BLaER1 treated with 17β-estradiol and CSF1 and Interleukin-3, amounts not matched to agents 10 nM and 100 nM (cell line): ENCODE results near the gene NAA30.

Experiments
- H3K27ac ChIP-seq, 11 experiments: shearing (Covaris generic); formaldehyde crosslinking; 2 replicates each; pipeline ENCODE4 v1.8.1; 2022
- H3K27me3 ChIP-seq, 11 experiments: shearing (Covaris generic); formaldehyde crosslinking; 2 replicates each; pipeline ENCODE4 v1.8.1; 2022
- H3K36me3 ChIP-seq, 11 experiments: shearing (Covaris generic); formaldehyde crosslinking; 2 replicates each; pipeline ENCODE4 v1.8.1; 2022
- H3K4me1 ChIP-seq, 10 experiments: shearing (Covaris generic); formaldehyde crosslinking; 2 replicates each; pipeline ENCODE4 v1.8.1; 2022
- H3K4me2 ChIP-seq, 11 experiments: shearing (Covaris generic); formaldehyde crosslinking; 2 replicates each; pipeline ENCODE4 v1.8.1; 2022
- H3K4me3 ChIP-seq, 10 experiments: shearing (Covaris generic); formaldehyde crosslinking; 2 replicates each; pipeline ENCODE4 v1.8.1; 2022
- H3K9ac ChIP-seq, 11 experiments: shearing (Covaris generic); formaldehyde crosslinking; 2 replicates each; pipeline ENCODE4 v1.8.1; 2022
- H3K9me3 ChIP-seq, 11 experiments: shearing (Covaris generic); formaldehyde crosslinking; replicated peaks in 1 of 11; 2 replicates each; pipeline ENCODE4 v1.8.1; 2022
- H4K20me1 ChIP-seq, 11 experiments: shearing (Covaris generic); formaldehyde crosslinking; 2 replicates each; pipeline ENCODE4 v1.8.1; 2022
- Cebpa-rat ChIP-seq, 11 experiments: shearing (Covaris generic); IDR thresholded peaks; 2 replicates each; pipeline ENCODE4 v1.8.1; 2022

The NAA30 gene

GRCh38 chr14:57408634-57409033 is 18.2 kb downstream of the NAA30 start:
- H4K20me1 ChIP-seq = peaks cover 0 to 43% (median 5%) of the 10 kb centered on the region in 11 experiments; a peak in 7 of 22 replicates
- no peak for TF ChIP-seq Cebpa-rat (IDR thresholded peaks at IDR 0.05)
- no peak overlapping the region for H3K4me3 ChIP-seq
- no peaks in the 10 kb centered on the region for H3K27me3 ChIP-seq
- no peaks in the 10 kb centered on the region for H3K9me3 ChIP-seq
- peaks cover 58 to 85% (median 65%) of the 10 kb centered on the region in 11 experiments for H3K36me3 ChIP-seq
- H3K4me2 ChIP-seq = no peak overlapping the region
- no peak overlapping the region for H3K9ac ChIP-seq
- 0 out of 20 replicates have a peak, but pooled peaks cover 0 to 3% (median 0%) of the 10 kb centered on the region in 10 experiments for H3K4me1 ChIP-seq
- no peak overlapping the region for H3K27ac ChIP-seq

GRCh38 chr14:57412341-57412740 is 22.0 kb downstream of the NAA30 start:
- no peak overlapping the region for H3K9ac ChIP-seq
- no peak overlapping the region for H3K4me2 ChIP-seq
- H3K27me3 ChIP-seq = no peaks in the 10 kb centered on the region
- no peak overlapping the region for H3K27ac ChIP-seq
- peaks cover 0 to 8% (median 0%) of the 10 kb centered on the region in 10 experiments; a peak in 1 of 20 replicates for H3K4me1 ChIP-seq
- no peak overlapping the region for H3K4me3 ChIP-seq
- no peak for TF ChIP-seq Cebpa-rat (IDR thresholded peaks at IDR 0.05)
- no peaks in the 10 kb centered on the region for H3K9me3 ChIP-seq
- H3K36me3 ChIP-seq = peaks cover 33 to 53% (median 41%) of the 10 kb centered on the region in 11 experiments
- peaks cover 0 to 24% (median 0%) of the 10 kb centered on the region in 11 experiments; a peak in 7 of 22 replicates for H4K20me1 ChIP-seq

- no peak for TF ChIP-seq Cebpa-rat (IDR thresholded peaks at IDR 0.05)
Measured at GRCh38 chr14:57413849-57414248, 23.5 kb downstream of the NAA30 start.

GRCh38 chr14:57417228-57417627 is 26.8 kb downstream of the NAA30 start:
- no peaks in the 10 kb centered on the region for H3K9me3 ChIP-seq
- H3K9ac ChIP-seq = no peak overlapping the region
- no peaks in the 10 kb centered on the region for H4K20me1 ChIP-seq
- TF ChIP-seq Cebpa-rat (IDR thresholded peaks at IDR 0.05) = no peak
- no peaks in the 10 kb centered on the region for H3K27me3 ChIP-seq
- no peak overlapping the region for H3K27ac ChIP-seq
- peaks cover 0 to 5% (median 0%) of the 10 kb centered on the region in 10 experiments; a peak in 1 of 20 replicates for H3K4me1 ChIP-seq
- no peak overlapping the region for H3K4me3 ChIP-seq
- peaks cover 0 to 5% (median 0%) of the 10 kb centered on the region in 11 experiments; a peak in 4 of 22 replicates for H3K36me3 ChIP-seq
- no peak overlapping the region for H3K4me2 ChIP-seq

More at GRCh38 chr14:57413849-57414248, 23.5 kb downstream of the NAA30 start:
- no peak overlapping the region for H3K4me2 ChIP-seq
- no peak overlapping the region for H3K9ac ChIP-seq
- no peaks in the 10 kb centered on the region for H3K9me3 ChIP-seq
- no peaks in the 10 kb centered on the region for H3K27me3 ChIP-seq
- no peak overlapping the region for H3K4me3 ChIP-seq
- H3K36me3 ChIP-seq = peaks cover 18 to 38% (median 25%) of the 10 kb centered on the region in 11 experiments
- peaks cover 0 to 8% (median 0%) of the 10 kb centered on the region in 10 experiments; a peak in 1 of 20 replicates for H3K4me1 ChIP-seq
- peaks cover 0 to 9% (median 0%) of the 10 kb centered on the region in 11 experiments; a peak in 3 of 22 replicates for H4K20me1 ChIP-seq
- no peak overlapping the region for H3K27ac ChIP-seq

- Histone ChIP-seq H3K4me1 (peaks cover 0 to 5% (median 0%) of the 10 kb centered on the region in 10 experiments; a peak in 1 of 20 replicates), H3K27ac (no peak overlapping the region), H3K9ac (no peak overlapping the region), H3K4me2 (no peak overlapping the region), H3K27me3 (no peaks in the 10 kb centered on the region), H3K9me3 (no peaks in the 10 kb centered on the region), H3K4me3 (no peak overlapping the region), H3K36me3 (no peaks in the 10 kb centered on the region), H4K20me1 (no peaks in the 10 kb centered on the region)
- TF ChIP-seq Cebpa-rat (IDR thresholded peaks at IDR 0.05) = no peak
Measured at GRCh38 chr14:57418999-57419398, 28.6 kb downstream of the NAA30 start.

GRCh38 chr14:57420033-57420432 is 29.6 kb downstream of the NAA30 start:
- Histone ChIP-seq H3K36me3 (no peaks in the 10 kb centered on the region), H3K9ac (no peak overlapping the region), H3K27me3 (no peaks in the 10 kb centered on the region), H3K4me1 (peaks cover 0 to 4% (median 0%) of the 10 kb centered on the region in 10 experiments; a peak in 1 of 20 replicates), H3K4me3 (no peak overlapping the region), H3K4me2 (no peak overlapping the region), H3K9me3 (no peaks in the 10 kb centered on the region), H3K27ac (no peak overlapping the region), H4K20me1 (no peaks in the 10 kb centered on the region)
- TF ChIP-seq Cebpa-rat (IDR thresholded peaks at IDR 0.05) = no peak

GRCh38 chr14:57420986-57421385 is 30.6 kb downstream of the NAA30 start:
- Histone ChIP-seq H3K9me3 (no peaks in the 10 kb centered on the region), H3K4me1 (no peaks in the 10 kb centered on the region), H3K4me2 (no peak overlapping the region), H3K27ac (no peak overlapping the region), H3K27me3 (no peaks in the 10 kb centered on the region), H3K4me3 (no peak overlapping the region), H4K20me1 (no peaks in the 10 kb centered on the region), H3K36me3 (no peaks in the 10 kb centered on the region), H3K9ac (no peak overlapping the region)
- no peak for TF ChIP-seq Cebpa-rat (IDR thresholded peaks at IDR 0.05)

- Histone ChIP-seq H3K9me3 (peaks cover 0 to 9% (median 6%) of the 10 kb centered on the region in 11 experiments; a peak in 5 of 22 replicates), H3K9ac (no peak overlapping the region), H3K27me3 (no peaks in the 10 kb centered on the region), H4K20me1 (no peaks in the 10 kb centered on the region), H3K4me2 (no peak overlapping the region), H3K4me1 (no peaks in the 10 kb centered on the region), H3K4me3 (no peak overlapping the region), H3K27ac (no peak overlapping the region), H3K36me3 (no peaks in the 10 kb centered on the region)
- no peak for TF ChIP-seq Cebpa-rat (IDR thresholded peaks at IDR 0.05)
Measured at GRCh38 chr14:57435923-57436322, 45.5 kb downstream of the NAA30 start.

GRCh38 chr14:57461777-57462320 is 71.5 kb downstream of the NAA30 start:
- Histone ChIP-seq H3K27ac (no peak overlapping the region), H3K36me3 (no peaks in the 10 kb centered on the region), H4K20me1 (no peaks in the 10 kb centered on the region), H3K9ac (no peak overlapping the region), H3K4me3 (no peak overlapping the region), H3K27me3 (no peaks in the 10 kb centered on the region), H3K4me1 (peaks cover 0 to 13% (median 10%) of the 10 kb centered on the region in 10 experiments; a peak in 10 of 20 replicates), H3K9me3 (peaks cover 0 to 2% (median 0%) of the 10 kb centered on the region in 11 experiments; a peak in 2 of 22 replicates), H3K4me2 (no peak overlapping the region)
- no peak for TF ChIP-seq Cebpa-rat (IDR thresholded peaks at IDR 0.05)

- no peak overlapping the region for H3K9ac ChIP-seq
- H3K27ac ChIP-seq = no peak overlapping the region
- peaks cover 0 to 13% (median 10%) of the 10 kb centered on the region in 10 experiments; a peak in 10 of 20 replicates for H3K4me1 ChIP-seq
- no peak overlapping the region for H3K4me3 ChIP-seq
- no peak for TF ChIP-seq Cebpa-rat (IDR thresholded peaks at IDR 0.05)
- no peaks in the 10 kb centered on the region for H4K20me1 ChIP-seq
- no peaks in the 10 kb centered on the region for H3K36me3 ChIP-seq
- no peaks in the 10 kb centered on the region for H3K27me3 ChIP-seq
- H3K4me2 ChIP-seq = no peak overlapping the region
- H3K9me3 ChIP-seq = no peaks in the 10 kb centered on the region
Measured at GRCh38 chr14:57462551-57462950, 72.2 kb downstream of the NAA30 start.
